Measurements from ENCODE around the gene UBE2Q2.

Gene UBE2Q2

DNA sequence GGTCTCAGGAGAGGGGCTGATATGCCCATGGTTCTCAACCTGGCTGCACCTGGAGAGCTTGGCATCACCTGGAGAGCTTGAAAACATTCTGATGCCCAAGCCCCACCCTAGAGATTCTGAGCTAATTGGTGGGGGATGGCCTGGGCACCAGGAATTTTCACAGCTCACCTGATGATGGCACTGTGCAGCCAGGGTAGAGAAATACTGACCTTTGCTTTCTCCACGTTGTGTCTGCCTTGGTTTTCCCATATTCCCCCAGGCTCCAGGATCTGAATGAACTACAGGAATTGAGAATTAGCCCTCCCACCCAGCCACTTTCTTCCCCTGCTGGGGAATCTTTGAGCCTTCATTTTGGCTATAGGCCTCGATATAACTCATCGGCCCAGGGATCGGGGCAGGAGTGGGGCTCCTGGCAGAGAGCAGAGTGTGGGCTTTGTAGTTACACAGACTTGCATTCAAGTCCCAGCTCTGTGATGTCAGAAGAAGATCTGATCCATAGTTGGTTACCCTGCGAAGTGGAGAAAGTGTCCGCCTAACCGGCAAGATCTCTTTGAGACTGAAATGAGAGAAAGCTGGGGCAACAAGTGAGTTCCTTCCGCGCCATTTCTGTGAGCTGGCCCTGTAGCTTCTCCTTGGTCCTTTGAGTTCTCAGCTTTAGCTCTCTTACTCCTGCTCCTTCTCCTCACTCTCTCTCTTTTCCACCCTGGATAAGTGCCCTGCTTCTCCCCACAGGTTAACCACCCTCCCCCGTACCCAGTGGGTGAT, 33.1 kb upstream of the UBE2Q2 start:
- TF ChIP-seq, protein P1, sequence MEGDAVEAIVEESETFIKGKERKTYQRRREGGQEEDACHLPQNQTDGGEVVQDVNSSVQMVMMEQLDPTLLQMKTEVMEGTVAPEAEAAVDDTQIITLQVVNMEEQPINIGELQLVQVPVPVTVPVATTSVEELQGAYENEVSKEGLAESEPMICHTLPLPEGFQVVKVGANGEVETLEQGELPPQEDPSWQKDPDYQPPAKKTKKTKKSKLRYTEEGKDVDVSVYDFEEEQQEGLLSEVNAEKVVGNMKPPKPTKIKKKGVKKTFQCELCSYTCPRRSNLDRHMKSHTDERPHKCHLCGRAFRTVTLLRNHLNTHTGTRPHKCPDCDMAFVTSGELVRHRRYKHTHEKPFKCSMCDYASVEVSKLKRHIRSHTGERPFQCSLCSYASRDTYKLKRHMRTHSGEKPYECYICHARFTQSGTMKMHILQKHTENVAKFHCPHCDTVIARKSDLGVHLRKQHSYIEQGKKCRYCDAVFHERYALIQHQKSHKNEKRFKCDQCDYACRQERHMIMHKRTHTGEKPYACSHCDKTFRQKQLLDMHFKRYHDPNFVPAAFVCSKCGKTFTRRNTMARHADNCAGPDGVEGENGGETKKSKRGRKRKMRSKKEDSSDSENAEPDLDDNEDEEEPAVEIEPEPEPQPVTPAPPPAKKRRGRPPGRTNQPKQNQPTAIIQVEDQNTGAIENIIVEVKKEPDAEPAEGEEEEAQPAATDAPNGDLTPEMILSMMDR (IDR thresholded peaks at IDR 0.05; ENCODE audit: borderline replicate concordance, insufficient read depth, low read depth, low read length): peak; percentile 45
- no peak overlapping the region for H3K4me3 ChIP-seq (ENCODE audit: low read depth, low read length)

DNA sequence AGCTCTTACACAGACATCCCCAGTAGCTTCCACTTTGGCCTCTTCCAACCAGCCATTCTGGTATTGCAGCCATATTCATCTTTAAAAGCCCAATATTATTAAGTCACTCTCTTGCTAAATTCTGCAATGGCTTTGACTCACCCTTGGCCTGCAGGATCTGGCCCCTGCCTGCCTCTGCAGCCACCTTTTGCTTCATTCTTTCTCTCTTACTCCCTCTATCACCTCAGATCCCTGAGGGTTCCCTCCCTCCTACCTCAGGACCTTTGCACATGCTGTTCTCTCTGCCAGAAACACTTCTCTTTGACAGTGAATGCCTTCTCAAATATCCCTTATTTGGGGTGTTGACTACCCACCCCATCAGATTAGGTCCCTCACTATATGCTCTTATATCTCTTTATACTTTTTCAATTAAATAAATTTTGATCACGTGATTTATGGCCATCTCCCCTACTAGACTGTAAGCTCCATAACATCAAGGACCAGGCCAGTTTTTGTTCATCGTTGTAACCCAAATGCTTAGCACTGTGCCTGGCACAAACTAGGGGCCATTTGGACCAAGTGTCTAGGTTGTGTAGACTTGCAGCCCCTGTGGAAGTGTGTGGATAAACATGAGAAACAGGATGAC, 32.3 kb upstream of the UBE2Q2 start:
- no peak overlapping the region for H3K4me3 ChIP-seq (ENCODE audit: low read depth, low read length)
- TF ChIP-seq, protein P1 (IDR thresholded peaks at IDR 0.05; ENCODE audit: borderline replicate concordance, insufficient read depth, low read depth, low read length): no peak

DNA sequence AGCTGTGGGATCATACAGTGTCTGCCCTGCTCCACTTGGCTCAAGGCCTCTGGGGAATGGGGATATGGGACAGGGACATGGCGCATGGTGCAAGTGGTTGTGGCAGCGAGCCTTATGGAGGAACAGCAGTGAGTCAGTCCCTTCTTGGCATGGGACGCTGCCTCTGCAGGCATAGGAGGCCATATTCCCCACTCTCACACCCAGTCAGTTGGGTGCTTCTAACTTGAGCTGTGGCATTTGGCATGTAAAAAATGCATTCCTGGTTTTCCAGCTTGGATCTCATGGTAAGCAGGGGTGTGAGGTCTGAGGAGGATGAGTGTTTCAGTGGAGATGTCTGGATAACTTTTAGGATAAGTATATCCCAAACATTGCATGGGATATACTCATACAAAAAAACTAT, 31.6 kb upstream of the UBE2Q2 start:
- TF ChIP-seq, protein P1 (IDR thresholded peaks at IDR 0.05; ENCODE audit: borderline replicate concordance, insufficient read depth, low read depth, low read length): no peak
- no peak overlapping the region for H3K4me3 ChIP-seq (ENCODE audit: low read depth, low read length)

DNA sequence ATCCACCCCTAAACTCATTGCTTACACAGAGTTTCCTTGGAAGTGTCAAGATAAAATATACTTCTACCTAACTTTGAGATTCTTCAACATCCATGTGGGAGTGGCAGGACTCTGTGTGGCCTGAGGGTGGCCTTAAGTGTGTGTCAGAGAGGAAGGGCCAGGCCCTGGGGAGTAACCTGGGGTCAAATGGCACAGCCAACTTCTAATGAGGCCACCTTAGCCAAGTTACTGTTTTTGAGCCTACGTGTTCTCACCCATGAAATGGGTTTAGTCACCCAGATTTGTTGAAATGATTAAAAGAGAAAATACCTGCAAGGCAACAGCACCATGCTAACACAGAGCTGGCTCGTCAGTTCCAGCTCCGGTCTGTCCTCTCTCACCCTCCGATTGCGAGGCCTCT, 28.5 kb upstream of the UBE2Q2 start:
- TF ChIP-seq, protein P1 (IDR thresholded peaks at IDR 0.05; ENCODE audit: borderline replicate concordance, insufficient read depth, low read depth, low read length): no peak
- H3K4me3 ChIP-seq (ENCODE audit: low read depth, low read length): no peak overlapping the region

DNA sequence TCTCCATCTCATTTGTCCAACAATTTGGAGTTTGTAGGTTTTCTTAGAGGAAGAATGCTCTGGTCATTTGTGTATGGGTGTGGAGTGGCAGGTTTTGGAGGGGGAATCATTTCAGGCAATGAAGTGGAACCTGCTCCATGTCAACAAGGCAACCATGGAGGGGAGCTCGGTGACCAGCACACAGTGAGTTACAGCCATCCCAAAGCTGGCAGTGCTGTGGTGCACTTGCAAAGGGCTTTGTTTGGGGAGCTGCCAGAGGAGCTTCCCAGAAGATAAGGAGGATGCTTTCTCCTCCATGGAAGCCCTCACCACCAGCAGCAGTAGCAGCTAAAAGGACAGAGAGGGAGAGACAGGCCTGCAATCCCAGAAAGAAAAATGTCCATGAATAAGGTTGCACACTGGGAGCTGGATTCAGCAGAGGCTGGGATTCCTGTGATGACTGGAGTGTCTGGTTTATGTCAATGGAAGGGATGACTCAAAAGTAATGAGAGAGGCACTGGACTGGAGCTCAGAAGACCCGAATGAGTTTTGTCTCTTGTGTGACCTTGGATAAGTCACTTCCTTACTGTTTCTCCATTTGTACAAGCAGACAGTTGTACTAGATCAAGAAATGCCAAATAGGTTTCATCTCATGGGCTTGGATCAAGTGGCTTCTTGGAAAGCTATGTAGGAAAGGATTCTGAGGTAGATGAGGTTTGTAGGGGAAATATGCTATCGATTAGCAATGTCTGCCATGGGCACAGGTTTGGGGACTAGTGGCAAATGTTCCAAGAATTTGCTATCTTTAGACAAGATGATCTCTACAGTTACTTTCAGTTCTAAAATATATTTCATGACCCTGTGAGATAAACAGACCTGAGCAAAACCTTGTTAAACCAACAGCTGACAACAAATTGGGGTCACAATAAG, 27.2 kb upstream of the UBE2Q2 start:
- TF ChIP-seq, protein P1 (IDR thresholded peaks at IDR 0.05; ENCODE audit: borderline replicate concordance, insufficient read depth, low read depth, low read length): no peak
- no peak overlapping the region for H3K4me3 ChIP-seq (ENCODE audit: low read depth, low read length)

DNA sequence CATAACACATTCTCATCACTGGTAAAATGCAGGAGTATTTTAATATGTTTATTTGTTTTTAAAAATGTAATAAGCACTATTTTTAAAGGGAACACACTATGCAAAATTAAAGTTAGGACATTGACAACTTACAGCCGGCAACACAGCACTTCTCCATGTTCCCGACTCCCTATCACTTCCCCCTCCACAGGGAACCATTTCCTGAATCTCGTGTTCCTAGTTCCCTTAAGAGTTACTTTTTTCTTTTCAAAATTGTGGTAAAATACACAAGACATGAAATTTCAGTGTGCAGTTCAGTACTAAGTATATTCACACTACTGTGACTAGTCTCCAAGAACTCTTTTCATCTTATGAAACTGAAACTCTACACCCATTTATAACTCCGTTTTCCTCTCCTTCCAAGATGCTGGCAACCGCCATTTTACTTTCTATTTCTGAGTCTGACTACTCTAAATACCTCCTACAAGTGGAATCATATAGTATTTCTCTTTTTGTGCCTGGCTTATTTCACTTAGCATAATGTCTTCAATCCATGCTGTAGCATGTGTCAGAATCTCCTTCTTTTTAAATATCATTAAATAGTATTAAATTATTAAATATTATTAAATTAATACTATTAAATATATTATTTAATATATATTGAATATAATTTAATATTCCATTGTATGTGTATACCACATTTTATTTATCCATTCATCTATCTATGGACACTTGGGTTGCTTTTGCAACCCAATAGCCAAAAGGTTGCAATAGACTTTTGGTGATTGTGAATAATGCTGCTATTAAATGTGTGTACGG, 25.9 kb upstream of the UBE2Q2 start:
- TF ChIP-seq, protein P1 (IDR thresholded peaks at IDR 0.05; ENCODE audit: borderline replicate concordance, insufficient read depth, low read depth, low read length): no peak
- H3K4me3 ChIP-seq (ENCODE audit: low read depth, low read length): no peak overlapping the region

Data from GM12875 (cell line).